Prostate gland (tissue), 2 donors: Measurements from ENCODE around the gene NDUFB11.

ENCODE experiments used
- POLR2A ChIP-seq: fragments of 450-650 bp; IDR thresholded peaks from one replicate; pipeline ENCODE4 v1.6.1; 2016; ENCODE audit warnings: antibody characterized with exemption, mild to moderate bottlenecking
- POLR2AphosphoS5 ChIP-seq: sonication (generic); formaldehyde crosslinking; IDR thresholded peaks from one replicate; pipeline ENCODE4 v1.6.1; 2017; ENCODE audit warnings: antibody characterized with exemption
- TF ChIP-seq, protein P1 (sequence below), 4 experiments: fragments of 200-600 bp in 2 of 4; fragments of 450-650 bp in 2 of 4; sonication (generic) in 2 of 4; IDR thresholded peaks; 1 replicate in 3 of 4; 2 replicates in 1 of 4; pipeline ENCODE4 v1.5.1; 2016 to 2019; ENCODE audit warnings: antibody characterized with exemption in 4 of 4, mild to moderate bottlenecking in 2 of 4, moderate library complexity in 2 of 4

DNA sequence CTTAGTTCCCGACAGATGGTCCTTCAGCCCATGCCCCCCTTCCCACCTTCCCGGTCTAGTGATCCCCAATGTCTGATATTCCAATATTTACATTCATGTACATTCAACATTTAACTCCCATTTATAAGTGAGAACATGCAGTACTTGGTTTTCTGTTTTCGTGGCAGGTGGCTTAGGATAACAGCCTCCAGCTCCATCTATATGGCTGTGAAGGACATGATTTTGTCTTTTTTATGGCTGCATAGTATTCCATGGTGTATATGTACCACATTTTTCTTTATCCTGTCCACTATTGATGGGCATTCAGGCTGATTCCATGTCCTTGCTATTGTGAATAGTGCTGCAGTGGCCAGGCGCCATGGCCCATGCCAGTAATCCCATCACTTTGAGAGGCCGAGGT is 14.3 kb upstream of the NDUFB11 start:
- TF ChIP-seq, protein P1, sequence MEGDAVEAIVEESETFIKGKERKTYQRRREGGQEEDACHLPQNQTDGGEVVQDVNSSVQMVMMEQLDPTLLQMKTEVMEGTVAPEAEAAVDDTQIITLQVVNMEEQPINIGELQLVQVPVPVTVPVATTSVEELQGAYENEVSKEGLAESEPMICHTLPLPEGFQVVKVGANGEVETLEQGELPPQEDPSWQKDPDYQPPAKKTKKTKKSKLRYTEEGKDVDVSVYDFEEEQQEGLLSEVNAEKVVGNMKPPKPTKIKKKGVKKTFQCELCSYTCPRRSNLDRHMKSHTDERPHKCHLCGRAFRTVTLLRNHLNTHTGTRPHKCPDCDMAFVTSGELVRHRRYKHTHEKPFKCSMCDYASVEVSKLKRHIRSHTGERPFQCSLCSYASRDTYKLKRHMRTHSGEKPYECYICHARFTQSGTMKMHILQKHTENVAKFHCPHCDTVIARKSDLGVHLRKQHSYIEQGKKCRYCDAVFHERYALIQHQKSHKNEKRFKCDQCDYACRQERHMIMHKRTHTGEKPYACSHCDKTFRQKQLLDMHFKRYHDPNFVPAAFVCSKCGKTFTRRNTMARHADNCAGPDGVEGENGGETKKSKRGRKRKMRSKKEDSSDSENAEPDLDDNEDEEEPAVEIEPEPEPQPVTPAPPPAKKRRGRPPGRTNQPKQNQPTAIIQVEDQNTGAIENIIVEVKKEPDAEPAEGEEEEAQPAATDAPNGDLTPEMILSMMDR (IDR thresholded peaks at IDR 0.05), result no peak
- TF ChIP-seq POLR2AphosphoS5 (no peak), POLR2A (no peak)
